HEK293 (cell line): ENCODE results near the gene PEF1.

ENCODE experiments used
- CTCF ChIA-PET: fragments of 350-600 bp; formaldehyde crosslinking; extraction: SDS; loops from one replicate; lab custom pipeline; 2021; ENCODE audit warnings: antibody characterized with exemption; lab: Yijun Ruan, JAX
- POLR2A ChIA-PET: fragments of 300-600 bp; formaldehyde crosslinking; extraction: SDS; loops from one replicate; lab custom pipeline; 2020; ENCODE audit warnings: antibody characterized with exemption, inconsistent platforms; lab: Yijun Ruan, JAX
- H3K27ac ChIP-seq: fragments of 200-500 bp; sonication (Bioruptor generic); 2 replicates; pipeline ENCODE4 v1.5.1; 2014; ENCODE audit warnings: low read depth, low read length, control low read depth, inconsistent platforms; ENCODE audit errors: extremely low read depth
- H3K36me3 ChIP-seq, 2 experiments: fragments of 200-500 bp in 1 of 2; sonication (Bioruptor generic) in 1 of 2; 1 replicate in 1 of 2; 2 replicates in 1 of 2; pipeline ENCODE4 v1.5.1; 2014 to 2017; ENCODE audit warnings: inconsistent platforms in 2 of 2, low read length in 2 of 2; ENCODE audit not compliant: control insufficient read depth in 2 of 2, insufficient read depth in 1 of 2
- H3K4me1 ChIP-seq: fragments of 200-500 bp; sonication (Bioruptor generic); 2 replicates; pipeline ENCODE4 v1.5.1; 2014; ENCODE audit warnings: mild to moderate bottlenecking, low read length, inconsistent platforms; ENCODE audit not compliant: control insufficient read depth, insufficient read depth
- H3K4me3 ChIP-seq: 2 replicates; pipeline ENCODE4 v1.5.1; 2011; ENCODE audit warnings: low read depth, mild to moderate bottlenecking, control low read depth, low read length, moderate library complexity
- H3K9me3 ChIP-seq: fragments of 200-500 bp; sonication (Bioruptor generic); 2 replicates; pipeline ENCODE4 v1.5.1; 2014; ENCODE audit warnings: low read depth, low read length, inconsistent platforms; ENCODE audit not compliant: control insufficient read depth, insufficient read depth
- BCL11A ChIP-seq: fragments of 450-650 bp; formaldehyde crosslinking; IDR thresholded peaks from 2 replicates; pipeline ENCODE4 v1.5.1; 2016; ENCODE audit warnings: low read depth, missing biosample characterization, missing genetic modification characterization
- FEZF1 ChIP-seq: fragments of 450-650 bp; formaldehyde crosslinking; IDR thresholded peaks from 2 replicates; pipeline ENCODE4 v1.5.1; 2016; ENCODE audit warnings: missing biosample characterization, missing genetic modification characterization
- GLIS2 ChIP-seq: fragments of 450-650 bp; formaldehyde crosslinking; IDR thresholded peaks from 2 replicates; pipeline ENCODE4 v1.5.1; 2016; ENCODE audit warnings: missing biosample characterization, missing genetic modification characterization
- HOXD13 ChIP-seq: sonication (generic); formaldehyde crosslinking; IDR thresholded peaks from 2 replicates; pipeline ENCODE4 v1.8.0; 2022; ENCODE audit warnings: missing genetic modification reagents, borderline replicate concordance
- PRDM6 ChIP-seq: fragments of 450-650 bp; formaldehyde crosslinking; IDR thresholded peaks from 2 replicates; pipeline ENCODE4 v1.5.1; 2017; ENCODE audit warnings: missing biosample characterization, missing genetic modification characterization
- RBAK ChIP-seq: fragments of 450-650 bp; formaldehyde crosslinking; IDR thresholded peaks from 2 replicates; pipeline ENCODE4 v1.5.1; 2016; ENCODE audit warnings: missing biosample characterization, missing genetic modification characterization
- SP2 ChIP-seq: fragments of 450-650 bp; formaldehyde crosslinking; IDR thresholded peaks from 2 replicates; pipeline ENCODE4 v1.5.1; 2016; ENCODE audit warnings: missing biosample characterization, missing genetic modification characterization
- YY1 ChIP-seq: fragments of 450-650 bp; formaldehyde crosslinking; IDR thresholded peaks from 2 replicates; pipeline ENCODE4 v1.5.1; 2018; ENCODE audit warnings: missing biosample characterization, missing genetic modification characterization
- ZNF155 ChIP-seq: fragments of 450-650 bp; formaldehyde crosslinking; IDR thresholded peaks from 2 replicates; pipeline ENCODE4 v1.5.1; 2016; ENCODE audit warnings: missing biosample characterization, missing genetic modification characterization
- ZNF169 ChIP-seq: fragments of 450-650 bp; formaldehyde crosslinking; IDR thresholded peaks from 2 replicates; pipeline ENCODE4 v1.5.1; 2016; ENCODE audit warnings: missing biosample characterization, missing genetic modification characterization
- ZNF211 ChIP-seq: fragments of 450-650 bp; formaldehyde crosslinking; IDR thresholded peaks from 2 replicates; pipeline ENCODE4 v1.5.1; 2016; ENCODE audit warnings: low read depth, missing biosample characterization, missing genetic modification characterization
- ZNF214 ChIP-seq: fragments of 450-650 bp; formaldehyde crosslinking; IDR thresholded peaks from 2 replicates; pipeline ENCODE4 v1.5.1; 2017; ENCODE audit warnings: missing biosample characterization, mild to moderate bottlenecking, missing genetic modification characterization, borderline replicate concordance
- ZNF239 ChIP-seq: fragments of 450-650 bp; formaldehyde crosslinking; IDR thresholded peaks from 2 replicates; pipeline ENCODE4 v1.5.1; 2016; ENCODE audit warnings: missing biosample characterization, missing genetic modification characterization
- ZNF248 ChIP-seq: fragments of 450-650 bp; formaldehyde crosslinking; IDR thresholded peaks from 2 replicates; pipeline ENCODE4 v1.5.1; 2017; ENCODE audit warnings: missing biosample characterization, missing genetic modification characterization
- ZNF311 ChIP-seq: fragments of 450-650 bp; formaldehyde crosslinking; IDR thresholded peaks from 2 replicates; pipeline ENCODE4 v1.5.1; 2017; ENCODE audit warnings: missing biosample characterization, missing genetic modification characterization, borderline replicate concordance
- ZNF549 ChIP-seq: fragments of 450-650 bp; IDR thresholded peaks from 2 replicates; pipeline ENCODE4 v1.5.1; 2018; ENCODE audit warnings: missing biosample characterization, missing genetic modification characterization, mild to moderate bottlenecking, inconsistent platforms, moderate library complexity
- ZNF560 ChIP-seq: fragments of 450-650 bp; formaldehyde crosslinking; IDR thresholded peaks from 2 replicates; pipeline ENCODE4 v1.5.1; 2017; ENCODE audit warnings: missing biosample characterization, missing genetic modification characterization, borderline replicate concordance
- ZNF701 ChIP-seq: fragments of 450-650 bp; formaldehyde crosslinking; IDR thresholded peaks from 2 replicates; pipeline ENCODE4 v1.5.1; 2016; ENCODE audit warnings: missing biosample characterization, missing genetic modification characterization
- ZXDB ChIP-seq: fragments of 450-650 bp; formaldehyde crosslinking; IDR thresholded peaks from 2 replicates; pipeline ENCODE4 v1.5.1; 2016; ENCODE audit warnings: missing biosample characterization, missing genetic modification characterization
- TF ChIP-seq, protein P1 (sequence below): fragments of 450-650 bp; IDR thresholded peaks from 2 replicates; pipeline ENCODE4 v1.5.1; 2018; ENCODE audit warnings: missing biosample characterization, missing genetic modification characterization

PEF1 gene

DNA sequence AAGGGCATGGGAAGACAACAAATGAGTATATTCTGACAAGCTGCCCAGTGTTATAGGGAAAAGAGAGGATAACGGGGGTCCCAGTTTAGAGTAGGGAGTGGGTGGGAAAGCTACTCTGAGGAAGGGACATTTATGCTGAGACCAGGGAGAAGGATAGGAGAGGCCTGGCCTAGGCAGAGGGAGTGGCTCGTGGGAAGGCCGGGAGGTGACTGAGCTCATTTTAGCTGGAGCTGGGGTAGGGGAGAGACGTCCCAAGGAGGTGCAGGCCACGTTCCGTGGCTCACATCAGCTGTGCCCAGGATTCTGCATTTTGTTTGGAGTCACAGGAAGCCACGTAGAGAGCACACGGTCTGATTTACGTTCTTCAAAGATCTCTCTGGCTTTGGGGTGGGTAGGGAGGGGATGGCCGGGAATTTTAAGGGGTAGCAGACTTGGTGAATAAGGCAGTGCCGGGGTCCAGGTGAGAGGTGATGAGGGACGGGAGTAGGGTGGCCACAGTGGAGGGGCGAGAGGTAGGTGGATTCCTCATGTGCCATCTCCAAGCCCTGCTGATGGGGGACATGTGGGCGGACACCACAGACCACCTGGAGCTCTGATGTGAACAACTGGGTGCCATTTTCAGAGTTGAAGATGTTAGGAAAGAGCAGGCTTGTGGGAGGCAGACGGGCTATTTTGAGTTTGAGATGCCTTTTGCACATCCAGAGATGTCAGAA is 63.6 kb downstream of the PEF1 start (continued):
- TF ChIP-seq ZNF701 (no peak), ZNF155 (tag by site-specific recombination) (no peak), RBAK (no peak), ZNF214 (no peak), ZNF311 (no peak), ZNF239 (no peak)
- TF ChIP-seq, protein P1, sequence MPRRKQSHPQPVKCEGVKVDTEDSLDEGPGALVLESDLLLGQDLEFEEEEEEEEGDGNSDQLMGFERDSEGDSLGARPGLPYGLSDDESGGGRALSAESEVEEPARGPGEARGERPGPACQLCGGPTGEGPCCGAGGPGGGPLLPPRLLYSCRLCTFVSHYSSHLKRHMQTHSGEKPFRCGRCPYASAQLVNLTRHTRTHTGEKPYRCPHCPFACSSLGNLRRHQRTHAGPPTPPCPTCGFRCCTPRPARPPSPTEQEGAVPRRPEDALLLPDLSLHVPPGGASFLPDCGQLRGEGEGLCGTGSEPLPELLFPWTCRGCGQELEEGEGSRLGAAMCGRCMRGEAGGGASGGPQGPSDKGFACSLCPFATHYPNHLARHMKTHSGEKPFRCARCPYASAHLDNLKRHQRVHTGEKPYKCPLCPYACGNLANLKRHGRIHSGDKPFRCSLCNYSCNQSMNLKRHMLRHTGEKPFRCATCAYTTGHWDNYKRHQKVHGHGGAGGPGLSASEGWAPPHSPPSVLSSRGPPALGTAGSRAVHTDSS (tag by site-specific recombination) = no peak

- POLR2A ChIA-PET = interaction anchor here (0.9 kb wide), 1 partner anchor 9 kb away, joined by 3 read pairs; no protein-coding TSS in a partner anchor
- Histone ChIP-seq H3K36me3 (no peaks in the 10 kb centered on the region), H3K27ac (no peak overlapping the region), H3K4me3 (no peak overlapping the region), H3K4me1 (no peaks in the 10 kb centered on the region), H3K9me3 (no peaks in the 10 kb centered on the region)
- TF ChIP-seq ZNF549 (tag by site-specific recombination) (no peak), PRDM6 (tag by site-specific recombination) (no peak), ZNF169 (no peak), FEZF1 (no peak), SP2 (tag by site-specific recombination) (0 out of 2 replicates have a peak, but pooled peaks have one; percentile 10), BCL11A (tag by site-specific recombination) (no peak), ZNF155 (tag by site-specific recombination) (no peak), YY1 (tag by site-specific recombination) (no peak), ZNF211 (tag by site-specific recombination) (no peak), ZNF560 (tag by site-specific recombination) (no peak), ZXDB (tag by site-specific recombination) (no peak), ZNF248 (no peak), GLIS2 (peak; percentile 41), HOXD13 (CRISPR knock-in tag) (no peak)
- CTCF ChIA-PET = interaction anchor here (0.7 to 0.8 kb wide), 2 partner anchors 18 to 38 kb away, joined by 3 to 5 read pairs; no protein-coding TSS in a partner anchor
These were observed 64.2 kb downstream of the PEF1 start for GRCh38 chr1:31580513-31580870.
